Calu3 (cell line): Measurements from ENCODE around the gene RHEBL1. TPM values are rescaled to one million over a fixed set of nuclear protein-coding genes. Genes with fewer than 3 reads are reported as not detected.

ENCODE experiments used
- BruUV-seq: library from RNA; stranded (reverse); fragments of 400-500 nt; replicated peaks from 2 replicates; lab custom pipeline; 2021; lab: Mats Ljungman, UMichigan
- CTCF ChIA-PET: fragments of 300-600 bp; sonication (Branson Sonifier 250); formaldehyde crosslinking; loops from one replicate; lab custom pipeline; 2022; ENCODE audit warnings: antibody characterized with exemption; lab: Charles Lee
- DNase-seq: peaks from one replicate; pipeline ENCODE4 v3.0.0; 2022
- H3K27ac Mint-ChIP-seq: one replicate; pipeline ENCODE4 v1.8.0; 2022; ENCODE audit warnings: mixed read lengths; ENCODE audit not compliant: unreplicated experiment
- H3K27me3 Mint-ChIP-seq: one replicate; pipeline ENCODE4 v1.8.0; 2022; ENCODE audit warnings: mixed read lengths; ENCODE audit not compliant: unreplicated experiment
- H3K36me3 Mint-ChIP-seq: one replicate; pipeline ENCODE4 v1.8.0; 2022; ENCODE audit warnings: mild to moderate bottlenecking, moderate library complexity, mixed read lengths; ENCODE audit not compliant: insufficient read depth, unreplicated experiment
- H3K4me1 Mint-ChIP-seq: one replicate; pipeline ENCODE4 v1.8.0; 2022; ENCODE audit warnings: mild to moderate bottlenecking, low read depth, mixed read lengths; ENCODE audit not compliant: unreplicated experiment
- H3K4me3 Mint-ChIP-seq: one replicate; pipeline ENCODE4 v1.8.0; 2022; ENCODE audit warnings: mild to moderate bottlenecking, low read depth, moderate library complexity, mixed read lengths; ENCODE audit not compliant: unreplicated experiment
- H3K9me3 Mint-ChIP-seq: one replicate; pipeline ENCODE4 v1.8.0; 2022; ENCODE audit warnings: low read depth, mixed read lengths; ENCODE audit not compliant: unreplicated experiment
- CTCF ChIP-seq: fragments of 200-600 bp; IDR thresholded peaks from one replicate; pipeline ENCODE4 v1.8.0; 2022; ENCODE audit warnings: antibody characterized with exemption; ENCODE audit not compliant: unreplicated experiment
- intact Hi-C: fragments of 100-400 bp; cut with micrococcal nuclease; formaldehyde crosslinking; loops from one replicate; pipeline ENCODE4 v1.10.0; 2022; ENCODE audit not compliant: unreplicated experiment
- total RNA-seq: library from RNA; stranded (reverse); gene quantifications from 2 replicates; pipeline ENCODE4 v1.2.3, GENCODE V29; 2022

The RHEBL1 gene
- total RNA-seq, 1 experiment from 2014 or later = 2.0 TPM

GRCh38 chr12:49027846-49028555 lies 41.8 kb downstream of the RHEBL1 start:
- peaks cover 34% of the 10 kb centered on the region for H3K36me3 Mint-ChIP-seq
- H3K4me3 Mint-ChIP-seq = no peak overlapping the region
- DNase-seq = no peak
- no peaks in the 10 kb centered on the region for H3K27me3 Mint-ChIP-seq
- no TSS peak for BruUV-seq
- intact Hi-C loops = no loop called here
- CTCF ChIA-PET = no interaction called here
- no peak for TF ChIP-seq CTCF
- no peaks in the 10 kb centered on the region for H3K4me1 Mint-ChIP-seq
- H3K9me3 Mint-ChIP-seq = no peaks in the 10 kb centered on the region
- H3K27ac Mint-ChIP-seq = no peak overlapping the region

- no peaks in the 10 kb centered on the region for H3K4me1 Mint-ChIP-seq
- H3K27me3 Mint-ChIP-seq = no peaks in the 10 kb centered on the region
- no peaks in the 10 kb centered on the region for H3K9me3 Mint-ChIP-seq
- H3K27ac Mint-ChIP-seq = no peak overlapping the region
- CTCF ChIA-PET = no interaction called here
- intact Hi-C loops = no loop called here
- H3K4me3 Mint-ChIP-seq = no peak overlapping the region
- H3K36me3 Mint-ChIP-seq = peaks cover 40% of the 10 kb centered on the region
- no peak for DNase-seq
- no TSS peak for BruUV-seq
- TF ChIP-seq CTCF = no peak
Observed at GRCh38 chr12:49026678-49027480, 42.9 kb downstream of the RHEBL1 start.

- Mint-ChIP-seq H3K36me3 (peaks cover 37% of the 10 kb centered on the region), H3K4me3 (no peak overlapping the region), H3K9me3 (no peaks in the 10 kb centered on the region), H3K27ac (no peak overlapping the region), H3K4me1 (no peaks in the 10 kb centered on the region), H3K27me3 (no peaks in the 10 kb centered on the region)
- DNase-seq = no peak
- no TSS peak for BruUV-seq
- no peak for TF ChIP-seq CTCF
- intact Hi-C loops = no loop called here
- CTCF ChIA-PET = no interaction called here
Observed at GRCh38 chr12:49026101-49026500, 43.7 kb downstream of the RHEBL1 start.

- TF ChIP-seq CTCF = no peak
- H3K4me3 Mint-ChIP-seq = no peak overlapping the region
- peaks cover 35% of the 10 kb centered on the region for H3K36me3 Mint-ChIP-seq
- H3K27me3 Mint-ChIP-seq = no peaks in the 10 kb centered on the region
- no peaks in the 10 kb centered on the region for H3K9me3 Mint-ChIP-seq
- no peak overlapping the region for H3K27ac Mint-ChIP-seq
- CTCF ChIA-PET = no interaction called here
- BruUV-seq = no TSS peak
- DNase-seq = no peak
- intact Hi-C loops = no loop called here
- no peaks in the 10 kb centered on the region for H3K4me1 Mint-ChIP-seq
Observed at GRCh38 chr12:49025463-49025862, 44.3 kb downstream of the RHEBL1 start.
